Right renal cortex interstitium (tissue), 3 donors: ENCODE measurements around the gene ADM2. TPM values are rescaled to one million over a fixed set of nuclear protein-coding genes. Genes with fewer than 3 reads are reported as not detected.

ENCODE experiments used
- DNase-seq, 3 donors: peaks; one replicate each; pipeline ENCODE4 v3.0.0-alpha.2; 2013; ENCODE audit warnings: low read depth in 3 of 3, low spot score in 2 of 3
- polyA plus RNA-seq, 3 donors: library from polyadenylated mRNA; unstranded; fragments of 120-200 nt; gene quantifications; one replicate each; pipeline ENCODE4 v1.2.1, GENCODE V29; 2013; ENCODE audit not compliant: insufficient read length in 3 of 3

The ADM2 gene
- polyA plus RNA-seq, 3 donors, result 3.2 to 5.9 (median 4.1) TPM

GRCh38 chr22:50483106-50483505 lies 1.8 kb downstream of the ADM2 start:
- DNase-seq, result no peak

- no peak for DNase-seq
These were observed 2.2 kb downstream of the ADM2 start for GRCh38 chr22:50483556-50483955.

GRCh38 chr22:50483977-50484853 lies 2.9 kb downstream of the ADM2 start:
- no peak for DNase-seq

DNA sequence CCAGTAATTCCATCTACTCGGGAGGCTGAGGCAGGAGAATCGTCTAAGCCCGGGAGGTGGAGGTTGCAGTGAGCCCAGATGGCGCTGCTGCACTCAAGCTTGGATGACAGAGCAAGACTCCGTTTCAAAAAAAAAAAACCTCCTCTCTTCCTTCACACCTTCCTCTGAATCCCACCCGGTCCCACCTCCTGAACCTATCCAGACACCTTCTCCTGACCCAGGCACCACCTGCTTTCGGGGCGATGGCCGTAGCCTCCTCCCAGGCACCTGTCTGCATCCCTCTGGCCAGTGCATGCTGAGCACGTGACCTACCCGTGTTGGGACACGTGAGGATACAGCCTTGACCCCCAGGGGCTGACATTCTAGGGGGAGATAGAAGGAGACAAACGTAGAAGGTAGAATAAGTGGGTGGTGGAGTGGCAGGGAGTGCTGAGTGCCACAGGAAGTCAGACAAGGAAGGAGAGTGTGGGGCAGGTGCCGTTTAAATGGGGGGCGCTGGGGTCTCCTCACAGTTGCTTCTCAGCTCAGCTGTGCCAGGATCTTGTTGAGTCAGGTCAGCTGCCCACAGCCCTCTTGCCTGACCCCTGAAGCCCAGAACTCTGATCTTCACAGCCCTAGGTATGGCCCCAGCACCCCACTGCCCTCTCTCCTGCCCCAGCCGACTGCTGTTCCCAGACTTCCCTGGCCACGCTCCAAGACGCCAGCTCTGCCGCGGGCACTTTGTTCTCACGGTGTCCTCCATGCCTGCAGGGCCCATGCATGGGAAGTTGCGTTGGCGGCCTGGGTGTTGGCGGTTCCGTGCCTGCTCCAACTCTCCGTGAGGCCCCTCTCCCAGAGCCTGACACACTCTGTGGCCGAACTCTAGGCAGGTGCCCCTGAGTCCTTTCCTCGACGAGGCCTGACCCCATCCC lies 4.1 kb downstream of the ADM2 start:
- no peak for DNase-seq

- DNase-seq, result no peak
These were observed 5.4 kb downstream of the ADM2 start, which contains the start of gene MIOX for GRCh38 chr22:50486561-50487289. Gene MIOX, plus strand, starts transcription at chr22:50486859. Its CDS starts 39 bp downstream, at chr22:50486898.

DNA sequence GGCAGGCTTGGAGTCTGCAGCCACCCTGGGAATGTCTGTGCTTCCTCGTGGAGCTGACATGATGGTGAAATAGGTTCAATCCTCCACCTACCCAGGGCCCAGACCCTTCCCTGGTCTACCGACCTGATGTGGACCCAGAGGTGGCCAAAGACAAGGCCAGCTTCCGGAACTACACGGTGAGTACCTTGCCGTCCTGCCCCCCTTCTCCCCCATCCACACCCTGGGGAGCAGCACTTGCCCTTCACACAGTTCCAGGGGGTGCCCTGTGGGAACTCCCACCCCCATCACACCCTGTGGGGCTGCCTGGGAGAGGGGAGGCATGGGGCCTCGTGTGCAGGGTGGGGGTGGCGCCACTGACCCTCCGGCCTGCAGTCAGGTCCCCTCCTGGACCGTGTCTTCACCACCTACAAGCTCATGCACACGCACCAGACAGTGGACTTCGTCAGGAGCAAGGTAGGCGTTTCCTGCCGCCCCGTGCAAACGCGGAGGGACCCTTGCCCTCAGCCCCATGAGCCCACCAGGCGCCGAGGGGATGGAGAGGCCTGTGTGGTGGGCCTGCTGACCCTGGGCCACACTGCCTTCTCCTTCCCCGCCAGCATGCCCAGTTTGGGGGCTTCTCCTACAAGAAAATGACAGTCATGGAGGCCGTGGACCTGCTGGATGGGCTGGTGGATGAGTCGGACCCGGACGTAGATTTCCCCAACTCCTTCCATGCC lies 6.1 kb downstream of the ADM2 start:
- no peak for DNase-seq

DNA sequence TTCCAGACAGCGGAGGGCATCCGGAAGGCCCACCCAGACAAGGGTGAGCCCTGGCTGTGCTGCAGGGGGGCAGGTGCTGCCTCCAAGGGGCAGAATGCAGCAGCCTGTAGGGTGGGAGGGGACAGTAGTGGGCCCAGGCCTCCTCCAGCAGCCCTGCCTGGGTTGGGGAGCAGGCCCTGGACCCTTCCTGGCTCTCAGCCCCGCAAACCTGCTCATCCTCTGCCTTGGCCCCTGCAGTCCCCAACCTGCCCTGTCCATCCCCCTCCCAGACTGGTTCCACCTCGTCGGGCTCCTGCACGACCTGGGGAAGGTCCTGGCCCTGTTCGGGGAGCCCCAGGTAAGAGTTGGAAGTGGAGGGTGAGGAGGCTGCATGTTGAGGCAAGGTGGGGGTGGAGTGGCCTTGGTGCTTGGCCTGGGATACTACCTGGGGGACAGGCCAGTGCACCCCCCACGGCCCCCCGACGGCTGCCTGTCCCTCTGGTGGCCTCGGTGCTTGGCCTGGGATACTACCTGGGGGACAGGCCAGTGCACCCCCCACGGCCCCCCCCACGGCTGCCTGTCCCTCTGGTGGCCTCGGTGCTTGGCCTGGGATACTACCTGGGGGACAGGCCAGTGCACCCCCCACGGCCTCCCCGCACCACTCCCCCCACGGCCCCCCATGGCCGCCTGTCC lies 6.8 kb downstream of the ADM2 start:
- no peak for DNase-seq

GRCh38 chr22:50488886-50489285 lies 7.5 kb downstream of the ADM2 start:
- no peak for DNase-seq

DNA sequence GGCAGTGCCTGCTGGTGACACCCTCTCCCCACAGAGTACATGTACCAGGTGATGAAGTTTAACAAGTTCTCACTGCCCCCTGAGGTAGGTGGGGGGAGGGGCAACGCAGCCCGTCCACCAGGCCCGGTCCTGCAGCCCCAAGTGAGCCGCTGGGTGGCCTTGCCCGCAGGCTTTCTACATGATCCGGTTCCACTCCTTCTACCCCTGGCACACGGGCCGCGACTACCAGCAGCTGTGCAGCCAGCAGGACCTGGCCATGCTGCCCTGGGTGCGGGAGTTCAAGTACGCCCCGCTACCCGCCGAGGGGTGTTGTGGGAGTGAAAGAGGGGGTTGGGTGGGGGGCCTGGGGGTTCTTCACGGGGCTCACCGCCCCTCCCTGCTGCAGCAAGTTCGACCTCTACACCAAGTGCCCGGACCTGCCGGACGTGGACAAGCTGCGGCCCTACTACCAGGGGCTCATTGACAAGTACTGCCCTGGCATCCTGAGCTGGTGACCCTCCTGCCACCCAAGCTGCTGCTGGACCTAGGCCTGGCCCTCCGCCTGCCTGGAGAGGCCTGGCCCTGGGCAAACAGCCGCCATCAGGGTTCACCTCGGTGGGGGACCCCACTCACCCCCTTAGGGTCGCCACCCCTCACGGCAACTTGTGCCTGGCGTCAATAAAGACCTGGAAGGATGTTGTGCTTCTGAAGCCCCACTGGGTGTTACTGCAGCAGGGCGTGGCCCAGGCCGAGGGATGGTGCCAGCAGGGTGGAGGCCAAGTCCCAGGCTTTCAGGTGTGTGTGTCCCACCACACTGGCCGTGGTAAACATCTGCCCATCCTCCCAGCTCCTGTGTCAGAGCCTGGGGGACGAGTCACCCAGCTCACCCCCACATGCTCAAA lies 8.3 kb downstream of the ADM2 start:
- DNase-seq, result no peak

GRCh38 chr22:50490531-50491308 lies 9.4 kb downstream of the ADM2 start:
- no peak for DNase-seq

DNA sequence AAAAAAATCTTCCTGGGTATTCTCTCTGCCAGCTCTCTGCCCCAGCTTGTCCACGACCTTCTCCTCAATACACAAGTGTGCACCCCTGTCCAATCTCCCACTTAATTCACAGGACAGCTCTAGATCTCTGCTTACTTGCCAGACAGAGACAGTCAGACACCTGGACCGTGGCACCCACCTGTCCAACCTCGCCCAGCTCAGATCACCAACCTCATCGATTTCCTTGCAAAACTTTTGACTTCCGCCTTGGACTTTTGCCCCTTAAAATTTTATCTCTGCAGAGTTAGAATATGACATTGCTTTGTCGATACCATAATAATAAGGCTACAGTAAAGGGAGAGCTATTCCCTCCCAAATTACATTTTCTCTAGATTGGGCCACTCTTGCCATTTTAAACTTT lies 15.8 kb downstream of the ADM2 start:
- no peak for DNase-seq

DNA sequence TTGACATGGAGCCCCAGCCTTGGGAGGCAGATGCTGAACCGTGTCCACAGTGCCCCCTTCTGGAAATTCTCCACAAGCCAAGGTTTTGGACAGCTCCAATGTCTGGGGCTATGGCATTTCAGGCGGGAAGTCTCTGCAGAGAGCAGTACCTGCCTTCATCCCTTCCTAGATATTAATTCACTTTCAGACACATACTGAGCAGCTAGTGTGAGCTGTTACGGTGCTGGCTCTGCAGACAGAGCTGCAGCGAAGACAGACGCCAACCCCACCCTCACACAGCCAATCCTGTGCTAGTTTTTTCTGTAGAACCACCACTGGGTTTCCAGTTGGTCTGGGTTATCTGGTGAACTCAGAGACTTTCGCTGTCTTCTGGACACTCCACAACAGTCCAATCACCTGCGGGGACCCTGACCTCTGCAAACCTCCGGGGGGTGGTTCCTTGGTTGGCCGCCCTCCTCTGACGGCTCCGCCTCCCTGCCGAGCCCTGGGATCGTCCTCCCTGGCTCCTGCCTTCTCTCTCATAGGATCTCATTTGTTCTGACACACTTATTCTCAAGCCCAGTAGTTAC lies 17.1 kb downstream of the ADM2 start:
- peak in 1 of 3 donors; percentile 67 for DNase-seq

DNA sequence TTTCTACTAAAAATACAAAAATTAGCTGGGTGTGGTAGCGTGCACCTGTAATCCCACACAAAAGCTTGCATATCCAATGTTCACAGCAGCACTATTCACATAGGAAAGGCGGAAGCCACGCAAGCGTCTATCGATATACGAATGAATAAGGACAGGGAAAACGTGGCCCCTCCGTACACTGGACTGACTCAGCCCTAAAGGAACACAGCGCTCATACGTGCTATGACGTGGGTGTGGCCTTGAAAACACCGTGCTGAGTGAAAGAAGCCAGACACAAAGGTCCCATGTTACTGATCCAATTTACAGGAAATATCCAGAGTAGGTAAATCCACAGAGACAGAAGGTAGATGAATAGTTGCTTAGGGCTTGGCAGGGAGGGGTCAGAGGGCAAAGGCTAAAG lies 19.1 kb downstream of the ADM2 start:
- DNase-seq, result no peak

DNA sequence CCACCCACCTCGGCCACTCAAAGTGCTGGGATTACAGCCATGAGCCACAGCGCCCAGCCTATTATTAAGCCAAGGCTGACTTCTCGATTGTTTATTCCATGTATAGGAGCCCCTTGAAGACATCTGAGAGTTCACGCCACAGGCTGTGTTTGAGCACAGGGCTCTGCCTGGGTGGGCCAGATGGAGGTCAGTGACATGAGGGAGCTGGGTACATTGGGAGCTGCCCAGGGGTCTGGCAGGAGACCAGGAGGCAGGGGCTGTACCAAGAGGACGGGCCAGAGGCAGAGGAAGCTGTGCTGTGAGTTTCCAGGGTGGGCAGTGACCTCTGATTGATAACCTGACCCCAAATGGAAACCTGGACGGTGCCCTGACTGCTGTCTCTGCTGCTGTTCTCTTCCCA lies 20.8 kb downstream of the ADM2 start:
- no peak for DNase-seq

DNA sequence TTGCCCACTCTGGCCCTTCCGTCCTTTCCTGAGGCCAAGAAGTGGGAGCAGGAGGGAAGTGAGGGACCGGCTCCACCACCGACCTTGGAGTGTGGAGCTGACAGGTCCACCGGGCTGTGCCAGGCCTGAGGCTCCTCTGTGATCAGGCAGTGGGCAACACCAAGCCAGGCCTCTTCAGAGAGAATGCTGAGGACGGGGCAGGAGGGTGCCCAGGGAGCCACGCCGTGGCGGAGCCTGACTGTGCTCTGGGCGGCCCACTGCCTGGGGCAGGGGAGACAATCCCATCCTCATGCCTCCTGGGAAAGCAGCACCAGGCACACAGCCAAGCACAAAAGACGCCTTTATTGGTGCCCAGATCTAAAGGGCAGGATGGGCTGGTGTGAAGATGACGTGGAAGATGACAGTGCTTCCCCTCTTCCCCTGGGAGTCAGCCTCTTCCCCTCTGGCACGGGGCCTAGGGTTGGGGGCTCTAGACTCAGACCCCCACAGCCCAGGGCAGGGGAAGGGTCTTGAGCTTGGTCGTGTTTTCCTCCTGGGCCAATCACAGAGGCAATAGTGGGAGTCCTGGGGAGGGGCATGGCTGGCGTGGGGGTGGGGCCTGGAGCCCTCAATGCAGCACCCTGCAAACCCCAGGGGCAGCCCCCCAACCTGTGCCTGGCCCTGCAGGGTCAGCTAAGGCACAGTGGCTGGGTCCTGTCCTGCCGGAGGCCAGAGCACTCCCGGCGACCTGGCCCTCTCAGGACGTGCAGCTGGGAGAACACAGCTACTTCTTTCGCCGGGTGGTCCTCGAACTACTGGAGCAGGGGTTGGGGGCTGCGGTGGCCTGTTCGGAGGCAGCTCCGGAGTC lies 21.5 kb downstream of the ADM2 start:
- DNase-seq, result no peak

DNA sequence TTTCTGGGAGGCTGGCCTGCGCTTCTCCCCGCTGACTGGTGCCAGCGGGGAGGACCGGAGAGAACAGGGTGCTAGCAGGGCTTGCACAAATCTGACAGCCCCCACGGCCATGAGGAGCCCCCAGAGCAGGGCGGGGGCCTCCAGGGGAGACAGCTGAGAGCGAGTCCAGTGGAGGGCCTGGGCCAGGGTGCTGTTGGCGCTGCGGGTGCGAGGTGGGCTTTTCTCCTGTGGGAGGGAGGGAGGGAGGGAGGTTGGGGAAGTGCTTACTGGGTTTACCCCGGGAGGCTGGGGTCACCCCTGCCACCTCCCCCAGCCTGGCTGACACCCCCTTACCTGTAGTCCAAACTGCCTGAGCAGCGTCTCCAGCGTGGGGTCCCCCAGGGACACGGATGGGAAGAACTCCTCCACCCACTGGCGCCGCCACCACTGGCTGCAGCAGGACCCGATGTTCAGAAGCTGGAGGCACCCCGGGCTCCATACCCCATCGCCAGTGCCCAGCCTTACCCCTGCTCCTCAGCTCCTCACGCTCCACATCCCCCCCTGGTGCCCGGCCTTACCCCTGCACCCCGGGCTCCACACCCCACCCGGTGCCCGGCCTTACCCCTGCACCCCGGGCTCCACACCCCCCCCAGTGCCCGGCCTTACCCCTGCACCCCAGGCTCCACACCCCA lies 22.3 kb downstream of the ADM2 start:
- DNase-seq, result no peak
